ENCODE data around the gene KCNH5.

The KCNH5 gene, protein sequence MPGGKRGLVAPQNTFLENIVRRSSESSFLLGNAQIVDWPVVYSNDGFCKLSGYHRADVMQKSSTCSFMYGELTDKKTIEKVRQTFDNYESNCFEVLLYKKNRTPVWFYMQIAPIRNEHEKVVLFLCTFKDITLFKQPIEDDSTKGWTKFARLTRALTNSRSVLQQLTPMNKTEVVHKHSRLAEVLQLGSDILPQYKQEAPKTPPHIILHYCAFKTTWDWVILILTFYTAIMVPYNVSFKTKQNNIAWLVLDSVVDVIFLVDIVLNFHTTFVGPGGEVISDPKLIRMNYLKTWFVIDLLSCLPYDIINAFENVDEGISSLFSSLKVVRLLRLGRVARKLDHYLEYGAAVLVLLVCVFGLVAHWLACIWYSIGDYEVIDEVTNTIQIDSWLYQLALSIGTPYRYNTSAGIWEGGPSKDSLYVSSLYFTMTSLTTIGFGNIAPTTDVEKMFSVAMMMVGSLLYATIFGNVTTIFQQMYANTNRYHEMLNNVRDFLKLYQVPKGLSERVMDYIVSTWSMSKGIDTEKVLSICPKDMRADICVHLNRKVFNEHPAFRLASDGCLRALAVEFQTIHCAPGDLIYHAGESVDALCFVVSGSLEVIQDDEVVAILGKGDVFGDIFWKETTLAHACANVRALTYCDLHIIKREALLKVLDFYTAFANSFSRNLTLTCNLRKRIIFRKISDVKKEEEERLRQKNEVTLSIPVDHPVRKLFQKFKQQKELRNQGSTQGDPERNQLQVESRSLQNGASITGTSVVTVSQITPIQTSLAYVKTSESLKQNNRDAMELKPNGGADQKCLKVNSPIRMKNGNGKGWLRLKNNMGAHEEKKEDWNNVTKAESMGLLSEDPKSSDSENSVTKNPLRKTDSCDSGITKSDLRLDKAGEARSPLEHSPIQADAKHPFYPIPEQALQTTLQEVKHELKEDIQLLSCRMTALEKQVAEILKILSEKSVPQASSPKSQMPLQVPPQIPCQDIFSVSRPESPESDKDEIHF

DNA sequence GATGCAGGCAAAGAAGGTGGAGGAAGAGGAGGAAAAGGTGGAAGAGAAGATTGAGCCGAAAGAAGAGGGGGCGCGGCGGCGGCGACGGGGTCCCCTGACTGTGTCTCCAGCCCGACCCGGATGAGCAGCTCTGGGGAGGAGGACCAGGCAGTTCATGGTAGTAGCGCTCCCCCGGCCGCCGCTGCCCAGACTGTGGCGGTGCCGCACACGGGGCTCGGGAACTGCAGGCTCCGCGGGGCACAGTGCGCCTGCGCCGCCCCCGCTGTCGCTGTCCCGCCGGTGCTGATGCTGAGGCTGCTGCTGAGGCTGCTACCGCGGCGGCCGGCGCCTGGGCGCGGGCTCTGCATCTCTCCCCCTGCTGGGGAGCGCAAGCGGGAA is at the start of gene KCNH5:
Gene KCNH5, minus strand, starts transcription at position 225 of the 378 bp plus-strand sequence. CDS start 272 bp downstream, outside the sequence.
- no peak for DNase-seq (ENCODE audit: low spot score)

DNA sequence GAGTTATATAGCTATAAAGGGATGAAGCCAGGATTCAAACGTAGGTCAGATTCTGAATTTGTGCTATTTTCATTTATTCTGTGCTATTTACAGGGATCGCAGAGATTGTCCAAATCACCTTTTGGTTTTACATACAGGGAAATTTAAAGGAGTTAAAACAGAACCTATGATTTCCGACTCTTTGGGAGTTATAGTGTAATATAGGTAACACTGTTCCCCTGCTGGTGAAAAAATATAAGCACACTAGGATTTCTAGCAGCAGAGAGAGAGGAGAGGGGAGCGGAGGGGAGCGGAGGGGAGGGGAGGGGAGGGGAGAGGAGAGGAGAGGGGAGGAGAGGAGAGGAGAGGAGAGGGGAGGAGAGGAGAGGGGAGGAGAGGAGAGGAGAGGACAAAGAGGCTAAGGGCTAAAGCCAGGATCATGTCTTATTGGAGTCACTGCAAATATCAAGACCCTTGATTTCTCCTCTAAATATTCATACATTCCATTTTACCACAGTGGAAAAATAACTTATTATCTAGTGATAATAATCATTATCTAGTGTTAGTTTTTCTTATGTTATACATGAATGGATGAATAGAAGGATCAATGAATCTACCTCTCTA is 46.2 kb upstream of the KCNH5 start:
- DNase-seq (ENCODE audit: low spot score) = no peak

DNA sequence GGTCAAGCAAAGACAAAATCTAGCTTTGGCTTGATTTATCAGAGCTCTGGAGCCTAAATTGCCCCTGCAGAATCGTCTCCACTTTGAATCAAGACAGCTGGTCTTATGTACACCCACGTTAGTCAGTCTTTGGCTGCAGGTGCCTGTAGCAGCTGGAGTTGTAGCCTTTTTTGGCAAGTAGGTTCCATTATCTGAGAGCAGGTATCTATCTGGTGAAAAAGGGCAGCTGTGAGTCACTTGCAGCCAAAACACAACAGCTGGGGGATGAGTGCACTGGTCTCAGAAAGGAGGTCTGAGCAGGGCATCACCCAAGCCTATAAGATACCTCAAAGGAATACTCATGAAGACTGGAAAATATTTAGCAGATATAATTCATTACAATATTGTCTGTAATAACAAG is 43.6 kb upstream of the KCNH5 start:
- DNase-seq (ENCODE audit: low spot score) = no peak

DNA sequence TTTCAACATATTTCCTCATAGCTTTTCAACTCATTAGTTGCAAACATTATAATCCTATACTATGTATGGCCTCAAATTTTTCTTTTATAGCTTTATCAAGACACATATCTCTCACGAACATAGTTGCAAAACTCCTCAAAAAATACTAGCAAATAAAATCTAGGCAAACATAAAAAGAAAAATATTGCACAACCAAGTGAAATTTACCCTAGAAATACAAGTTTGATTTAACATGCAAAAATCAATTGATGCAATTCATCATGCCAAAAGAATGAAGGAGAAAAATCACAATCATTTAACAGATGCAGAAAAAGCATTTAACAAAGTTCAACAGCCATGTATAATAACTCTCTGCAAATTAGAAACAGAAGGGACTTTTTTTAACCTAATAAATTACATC is 33.3 kb upstream of the KCNH5 start:
- no peak for DNase-seq (ENCODE audit: low spot score)

DNA sequence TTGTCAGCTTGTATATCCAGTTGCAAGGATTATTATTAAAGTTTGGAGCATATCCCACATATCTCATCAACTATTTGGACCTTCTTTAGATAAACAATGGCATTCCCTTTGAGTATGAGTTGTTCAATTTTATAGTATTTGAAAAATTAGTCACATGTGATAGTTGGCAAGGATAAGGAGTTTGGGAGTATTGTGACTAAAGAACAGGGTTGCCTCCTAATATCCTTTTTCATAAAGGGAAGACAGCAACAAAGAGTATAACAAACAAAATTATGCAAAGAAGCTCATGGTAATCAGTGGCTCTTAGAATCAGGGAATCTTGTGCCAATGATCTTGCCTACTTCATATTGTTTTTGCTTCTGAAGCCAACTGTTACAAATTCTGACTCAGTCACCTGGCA is 31.2 kb upstream of the KCNH5 start:
- no peak for DNase-seq (ENCODE audit: low spot score)

DNA sequence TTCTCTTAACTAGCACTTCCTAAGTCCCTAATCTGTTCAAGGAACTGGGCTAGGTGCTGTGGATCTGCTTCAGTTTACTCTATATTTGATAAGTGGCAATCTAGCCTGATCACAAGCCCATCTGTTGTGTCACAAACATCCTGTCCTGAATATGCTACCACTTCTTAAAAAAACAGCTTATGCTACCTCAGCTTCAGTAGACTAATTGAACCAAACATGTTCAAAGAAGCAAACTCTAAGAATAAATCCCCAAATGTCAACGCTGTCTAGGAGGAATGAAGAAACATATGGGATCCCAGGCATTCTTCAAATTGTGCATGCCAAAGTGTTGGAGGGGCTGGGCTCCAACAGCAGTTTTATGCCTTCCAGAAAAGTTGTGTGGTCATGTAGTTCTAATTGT is 10.4 kb upstream of the KCNH5 start:
- DNase-seq (ENCODE audit: low spot score) = no peak

DNA sequence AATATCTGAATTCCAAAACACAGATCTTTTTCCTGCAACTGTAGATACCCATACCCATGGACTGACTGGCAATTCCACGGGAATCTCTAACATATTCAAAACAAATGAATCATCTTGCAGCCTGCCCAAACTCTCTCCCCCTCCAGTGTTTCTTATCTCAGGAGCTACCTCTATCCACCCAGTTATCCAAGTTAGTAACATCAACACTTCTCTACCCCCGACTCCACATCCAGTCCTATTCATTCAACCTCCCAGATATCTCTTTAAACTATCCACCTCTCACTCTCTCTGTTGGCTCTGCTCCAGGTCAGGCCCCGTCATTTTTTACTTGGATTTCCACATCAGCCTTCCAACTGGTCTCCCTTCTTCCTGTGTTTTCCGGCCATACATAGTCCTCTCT is 6.7 kb upstream of the KCNH5 start:
- DNase-seq (ENCODE audit: low spot score) = no peak

DNA sequence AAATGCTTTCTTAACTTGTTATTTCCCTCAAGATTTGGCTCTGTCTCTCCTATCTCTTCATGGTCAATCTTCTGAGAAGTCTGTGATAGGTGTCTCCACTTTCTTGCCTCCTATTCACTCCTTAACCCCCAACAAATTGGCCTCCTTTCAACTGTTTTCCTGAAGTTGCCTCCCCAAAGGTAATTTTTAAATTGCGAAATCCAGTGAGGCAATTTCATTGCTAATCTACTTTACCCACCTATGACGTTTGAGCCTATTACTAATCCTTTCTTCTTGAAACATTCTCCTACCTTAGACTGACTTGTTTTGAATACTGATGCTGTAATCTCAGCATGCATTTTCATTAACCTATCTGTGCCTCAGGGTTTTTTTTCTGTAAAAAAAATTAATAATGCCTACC is 6.0 kb upstream of the KCNH5 start:
- no peak for DNase-seq (ENCODE audit: low spot score)

DNA sequence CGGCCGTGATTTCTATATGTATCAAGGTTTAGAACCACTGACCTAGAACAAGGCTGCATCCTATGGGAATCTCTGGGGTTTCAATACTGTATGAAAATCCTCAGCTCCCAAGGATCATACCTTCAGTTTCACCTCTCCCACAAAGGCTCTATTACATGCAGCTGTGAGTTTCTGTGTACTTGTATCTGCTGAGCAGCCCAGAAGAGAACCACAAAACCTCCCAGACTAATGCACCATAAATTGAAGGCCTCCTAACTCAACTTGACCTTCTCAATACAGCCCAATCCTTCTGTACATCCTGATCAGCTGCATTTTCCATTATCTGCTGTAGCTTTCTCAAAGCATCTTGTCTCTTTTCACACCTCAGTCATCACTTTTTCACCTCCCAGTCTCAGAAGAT is 5.4 kb upstream of the KCNH5 start:
- no peak for DNase-seq (ENCODE audit: low spot score)

DNA sequence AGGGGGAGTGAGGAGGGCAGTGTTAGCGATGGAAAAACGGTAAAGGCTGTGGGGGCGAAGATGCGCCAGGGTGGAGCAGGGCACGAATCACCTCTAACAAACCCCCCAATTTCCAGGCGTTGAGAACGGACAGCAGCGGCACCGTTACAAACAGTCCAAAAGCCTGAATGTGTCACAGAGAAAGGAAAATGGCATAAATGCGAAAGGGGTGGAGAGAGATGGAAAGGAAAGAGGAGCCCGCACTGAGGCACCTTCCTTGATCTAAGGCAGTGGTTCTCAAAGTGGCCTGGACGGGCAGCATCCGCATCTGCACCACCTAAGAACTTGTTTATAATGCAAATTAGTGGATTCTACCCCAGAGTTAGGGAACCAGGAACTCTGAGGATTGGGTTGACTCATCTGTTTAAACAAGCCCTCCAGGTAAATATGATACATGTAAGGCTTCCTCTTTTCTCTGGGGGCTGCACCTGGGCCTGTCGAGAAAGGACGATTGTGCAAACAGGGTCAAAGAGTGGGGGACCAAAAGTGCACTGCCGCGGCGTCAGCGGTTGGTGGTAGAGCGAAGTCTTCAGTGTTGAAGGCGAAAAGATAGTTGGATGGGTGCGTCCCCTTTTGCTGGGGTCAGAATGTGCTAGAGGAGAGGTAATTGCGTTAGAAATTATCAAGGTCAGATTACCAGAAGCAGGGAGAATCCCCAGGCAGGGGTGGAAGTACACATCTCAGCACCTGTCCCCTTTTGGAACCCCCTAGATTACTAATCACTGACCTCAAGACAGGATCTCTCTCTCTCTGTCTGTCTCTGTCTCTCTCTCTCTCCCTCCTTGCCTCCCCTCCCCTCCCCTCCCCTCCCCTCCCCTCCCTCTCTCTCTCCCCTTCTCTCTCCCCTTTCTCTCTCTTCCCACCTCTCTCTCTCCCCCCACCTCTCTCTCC is 1.3 kb upstream of the KCNH5 start:
- no peak for DNase-seq (ENCODE audit: low spot score)

DNA sequence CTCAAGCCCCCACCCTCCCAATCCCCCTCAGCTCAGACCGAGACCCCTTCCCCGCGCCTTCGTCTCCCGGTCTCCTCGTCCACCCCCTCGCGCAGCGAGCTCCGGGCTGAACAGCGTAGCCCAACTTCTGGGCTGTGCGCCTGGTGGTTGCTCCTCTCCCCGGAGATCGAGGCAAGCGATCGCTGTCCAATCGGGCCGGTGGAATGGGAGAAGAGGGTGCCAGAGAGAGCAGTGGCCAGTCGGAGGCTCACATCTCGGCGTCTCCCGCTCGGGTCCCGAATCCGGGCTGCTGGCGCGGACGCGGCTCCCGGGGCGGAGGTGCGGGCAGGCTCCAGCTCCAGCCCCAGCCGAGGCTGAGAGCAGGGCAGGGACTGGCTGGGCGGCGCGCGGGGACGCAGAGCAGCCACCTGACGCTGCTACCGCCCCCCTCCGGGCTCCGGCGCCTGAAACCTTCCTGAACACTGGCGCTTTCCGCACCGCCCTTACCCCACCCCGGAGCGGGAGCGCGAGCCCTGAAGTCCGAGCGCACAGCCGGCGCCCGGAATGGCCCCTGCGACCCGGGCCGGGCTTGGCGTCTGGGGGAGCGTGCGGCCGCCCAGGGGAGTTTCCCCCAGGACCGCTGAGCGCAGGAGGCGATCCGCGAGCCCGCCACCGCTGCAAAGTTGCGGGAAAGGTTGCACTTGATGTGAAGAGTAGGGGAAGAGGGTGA is 508 bp upstream of the KCNH5 start:
- no peak for DNase-seq (ENCODE audit: low spot score)

DNA sequence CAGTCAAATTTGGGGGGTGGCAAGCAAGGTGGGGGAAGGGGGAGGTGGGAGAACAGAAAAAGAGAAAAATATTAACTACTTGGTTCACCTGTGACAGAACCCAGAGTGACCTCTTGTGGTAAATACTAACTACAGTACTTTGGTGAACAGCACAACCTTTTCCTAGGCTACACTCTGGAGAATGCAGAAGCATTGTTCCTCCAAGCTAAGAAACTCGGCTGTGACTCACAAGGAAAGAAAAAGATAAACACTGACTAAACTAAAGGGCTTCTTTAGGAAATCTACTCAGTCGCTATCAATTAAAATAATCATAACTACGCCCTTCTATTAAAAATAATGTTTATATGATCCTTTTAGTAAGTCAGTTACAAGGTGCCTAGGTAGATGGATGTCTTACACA is 5.4 kb downstream of the KCNH5 start:
- no peak for DNase-seq (ENCODE audit: low spot score)

DNA sequence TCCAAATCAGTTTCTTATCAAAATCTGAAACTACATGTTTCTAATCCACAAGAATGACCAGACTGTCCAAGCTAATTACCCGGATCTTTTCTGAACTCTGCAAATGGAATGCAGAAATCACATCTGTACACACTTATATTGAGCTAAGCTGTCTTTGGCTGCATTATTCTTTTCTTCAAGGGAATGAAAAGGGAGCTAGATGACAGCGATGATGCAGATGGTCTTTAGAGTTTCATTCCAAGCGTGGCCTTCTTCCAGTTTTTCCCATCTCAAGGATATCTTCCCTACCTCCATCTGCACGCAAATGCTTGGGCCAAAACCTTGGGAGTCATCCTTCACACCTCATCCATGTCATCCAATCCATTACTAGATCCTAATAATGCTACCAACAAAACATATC is 12.6 kb downstream of the KCNH5 start:
- no peak for DNase-seq (ENCODE audit: low spot score)

DNA sequence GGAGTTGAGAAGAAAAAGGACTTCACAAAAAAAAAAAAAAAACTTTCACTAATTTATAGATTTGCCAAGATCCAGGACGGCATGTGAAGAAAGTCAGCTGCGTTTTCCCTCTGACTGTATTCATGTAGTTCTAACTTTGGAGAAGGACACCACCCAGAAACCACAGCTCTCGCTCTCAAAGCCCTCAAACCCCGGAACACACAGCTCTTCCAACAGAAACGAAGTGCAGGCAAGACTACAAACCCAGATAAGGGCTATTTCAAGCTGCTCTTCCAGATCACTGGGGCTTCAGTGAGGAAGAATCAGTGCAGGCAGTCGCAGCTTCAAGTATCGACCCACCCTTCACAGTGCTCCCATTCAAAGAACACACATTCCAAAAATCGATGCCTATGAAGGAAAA is 13.2 kb downstream of the KCNH5 start:
- no peak for DNase-seq (ENCODE audit: low spot score)

DNA sequence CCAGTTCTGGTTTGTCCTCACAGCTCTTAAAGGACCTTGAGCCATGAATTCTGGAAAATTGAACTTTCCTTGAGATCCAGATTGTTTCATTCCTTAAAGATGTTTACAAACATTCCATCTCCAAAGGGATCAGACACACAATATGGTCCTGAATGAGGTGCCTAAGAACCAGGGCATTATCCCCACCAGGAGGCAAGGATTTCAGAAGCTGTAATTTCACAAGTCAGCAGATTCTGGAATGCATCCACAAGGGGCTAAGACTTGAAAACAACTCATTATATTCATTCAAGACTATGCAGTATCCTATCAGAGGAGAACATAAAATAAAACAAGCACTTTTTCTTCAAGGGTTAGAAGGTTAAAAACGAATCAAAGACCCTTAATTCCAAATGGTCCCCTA is 15.1 kb downstream of the KCNH5 start:
- no peak for DNase-seq (ENCODE audit: low spot score)

DNA sequence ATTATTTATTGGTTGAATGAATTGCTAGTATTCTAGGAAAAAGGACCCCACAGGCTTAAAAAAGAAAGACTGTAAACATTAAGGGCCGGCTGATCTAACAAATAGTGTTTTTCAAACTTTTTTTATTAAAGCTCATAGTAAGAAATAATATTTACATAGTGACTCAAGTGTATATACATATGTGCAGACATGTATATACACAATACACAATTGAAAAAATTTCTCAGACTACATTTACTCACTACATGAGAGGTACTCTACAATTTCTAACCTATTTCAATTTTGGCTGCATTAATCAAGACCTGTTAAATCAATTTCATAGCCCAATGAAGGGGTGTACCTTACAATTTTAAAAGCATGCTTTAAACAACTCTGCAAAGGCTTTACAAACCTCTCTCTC is 17.5 kb downstream of the KCNH5 start:
- no peak for DNase-seq (ENCODE audit: low spot score)

DNA sequence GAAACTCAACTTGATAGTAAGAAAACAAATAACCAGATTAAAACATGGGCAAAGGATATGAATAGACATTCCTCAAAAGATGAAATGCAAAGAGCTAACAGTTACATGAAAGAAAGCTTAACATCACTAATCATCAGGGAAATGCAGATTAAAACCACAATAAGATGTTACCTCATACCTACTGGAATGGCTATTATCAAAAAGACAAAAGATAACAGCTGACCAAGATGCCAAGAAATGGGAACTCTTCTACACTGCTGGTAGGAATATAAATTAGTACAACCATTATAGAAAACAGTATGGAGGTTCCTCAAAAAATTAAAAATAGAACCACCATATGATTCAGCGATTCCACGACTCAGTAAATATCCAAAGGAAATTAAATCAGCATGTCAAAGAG is 18.8 kb downstream of the KCNH5 start:
- DNase-seq (ENCODE audit: low spot score) = no peak

DNA sequence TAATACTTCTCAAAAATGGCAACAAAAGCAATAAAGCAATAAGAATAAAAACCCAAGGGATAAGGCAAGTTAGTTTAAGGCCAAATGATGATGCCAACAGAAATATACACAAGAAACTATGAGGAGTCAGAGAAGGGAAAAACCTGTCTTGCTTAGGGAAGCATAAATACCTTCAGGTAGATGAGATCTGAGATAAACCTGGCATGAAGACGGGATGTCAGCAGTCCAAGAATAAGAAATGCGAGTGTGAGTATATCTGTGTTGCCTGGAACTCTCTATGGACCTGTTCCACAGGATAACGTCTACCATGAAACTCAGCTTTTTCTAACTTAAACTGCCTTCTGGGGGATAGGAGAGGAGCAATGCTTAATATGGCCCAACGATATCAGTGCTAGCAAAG is 30.6 kb downstream of the KCNH5 start:
- DNase-seq (ENCODE audit: low spot score) = no peak

DNA sequence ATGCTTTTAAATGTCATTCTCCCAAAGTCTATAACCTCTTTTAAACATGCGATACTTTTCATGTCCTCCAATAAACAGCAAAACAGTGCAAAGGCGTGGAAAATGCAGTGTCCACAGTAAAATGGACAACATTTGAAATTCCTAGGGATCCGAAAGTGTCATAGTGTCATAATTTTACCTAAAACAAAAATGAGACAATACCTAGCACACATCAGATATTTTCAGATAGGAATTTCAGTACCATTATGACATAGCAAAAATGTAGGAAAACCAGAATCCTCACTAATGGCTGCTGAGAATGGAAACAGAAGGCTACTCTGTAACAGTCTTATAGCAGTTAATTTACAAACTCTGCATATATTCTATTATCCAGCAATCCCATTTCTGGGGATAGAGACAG is 33.1 kb downstream of the KCNH5 start:
- DNase-seq (ENCODE audit: low spot score) = no peak

DNA sequence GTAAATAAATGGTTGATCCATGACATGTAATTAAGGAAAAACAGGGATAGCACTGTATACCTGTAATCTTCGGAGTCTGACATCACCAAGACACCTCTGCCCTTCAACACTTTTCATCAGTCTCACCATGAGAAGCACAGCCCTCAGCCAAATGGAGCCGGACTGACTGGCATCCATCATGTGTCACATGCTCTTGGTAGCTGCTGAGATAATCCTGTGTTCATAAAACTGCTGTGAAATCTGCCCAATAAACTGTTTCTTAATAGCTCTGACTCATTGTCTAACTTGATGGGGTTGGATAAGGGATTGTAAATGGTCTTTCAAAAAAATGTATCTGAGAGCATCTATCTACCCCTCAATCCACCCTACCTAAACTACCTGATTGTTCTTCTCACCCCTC is 33.6 kb downstream of the KCNH5 start:
- DNase-seq (ENCODE audit: low spot score) = no peak

DNA sequence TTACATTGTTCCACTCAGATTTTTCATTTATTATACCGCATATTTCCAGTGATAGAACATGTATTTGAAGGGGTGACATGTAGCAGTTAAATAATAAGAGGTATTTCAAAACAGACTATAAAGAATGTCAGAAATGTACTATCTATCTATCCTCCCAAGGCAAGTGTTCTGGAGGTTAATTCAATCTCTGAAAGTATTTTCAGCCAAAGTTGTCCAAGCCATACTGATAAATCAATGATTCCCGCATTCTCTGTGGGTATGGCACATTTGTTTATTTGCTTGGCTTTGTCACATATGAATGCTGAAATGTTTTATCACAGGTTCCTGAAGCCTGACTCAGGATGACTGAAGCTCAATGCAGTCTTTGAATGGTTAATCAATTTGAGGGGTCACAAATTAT is 35.8 kb downstream of the KCNH5 start:
- no peak for DNase-seq (ENCODE audit: low spot score)

Data from hematopoietic multipotent progenitor cell treated with erythropoietin and hydrocortisone succinate and interleukin-3 and kit ligand, for 15 days (in vitro differentiated cells).